Measurements from ENCODE around the gene CFAP70. TPM values are rescaled to one million over a fixed set of nuclear protein-coding genes. Genes with fewer than 3 reads are reported as not detected.

The CFAP70 gene
- total RNA-seq, 6 donors from 2014 or later = 1.2 to 54.1 (median 8.6) TPM

GRCh38 chr10:73238990-73239566, 119.6 kb downstream of the CFAP70 start:
- Histone ChIP-seq H3K4me1 (no peaks in the 10 kb centered on the region), H3K27me3 (no peaks in the 10 kb centered on the region), H3K27ac (no peak overlapping the region), H3K9me3 (no peaks in the 10 kb centered on the region), H3K4me3 (no peak overlapping the region), H3K36me3 (peaks cover 11 to 78% (median 39%) of the 10 kb centered on the region in 4 donors)
- no peak for DNase-seq
- 94% methylated on average over 5 of the region's 5 CpGs for WGBS, 2 donors
- no peak for TF ChIP-seq POLR2A (IDR thresholded peaks at IDR 0.05)
- TF ChIP-seq CTCF (IDR thresholded peaks at IDR 0.05) = no peak
- no peak for TF ChIP-seq EP300 (IDR thresholded peaks at IDR 0.05)
- no peak for TF ChIP-seq POLR2AphosphoS5 (IDR thresholded peaks at IDR 0.05)
- ATAC-seq (ENCODE audit: low FRiP score in 2 of 2) = no peak

- no peak for TF ChIP-seq EP300 (IDR thresholded peaks at IDR 0.05)
- no peak for TF ChIP-seq POLR2A (IDR thresholded peaks at IDR 0.05)
- TF ChIP-seq POLR2AphosphoS5 (IDR thresholded peaks at IDR 0.05) = no peak
- TF ChIP-seq CTCF (IDR thresholded peaks at IDR 0.05) = no peak
- Histone ChIP-seq H3K4me3 (no peak overlapping the region), H3K9me3 (no peaks in the 10 kb centered on the region), H3K27ac (no peak overlapping the region), H3K27me3 (no peaks in the 10 kb centered on the region), H3K4me1 (no peaks in the 10 kb centered on the region), H3K36me3 (peaks cover 3 to 67% (median 10%) of the 10 kb centered on the region in 4 donors)
- DNase-seq (no peak), ATAC-seq (ENCODE audit: low FRiP score in 2 of 2) (no peak)
- 89 to 93% methylated on average over 7 of the region's 7 CpGs for WGBS, 2 donors
Measured at GRCh38 chr10:73234695-73235094, 124.0 kb downstream of the CFAP70 start.

- H3K4me3 ChIP-seq = no peak overlapping the region
- no peak overlapping the region for H3K27ac ChIP-seq
- DNase-seq = no peak
- TF ChIP-seq POLR2AphosphoS5 (IDR thresholded peaks at IDR 0.05) = no peak
- TF ChIP-seq CTCF (IDR thresholded peaks at IDR 0.05) = no peak
- no peak for TF ChIP-seq POLR2A (IDR thresholded peaks at IDR 0.05)
- no peak for TF ChIP-seq EP300 (IDR thresholded peaks at IDR 0.05)
- H3K27me3 ChIP-seq = no peaks in the 10 kb centered on the region
- H3K4me1 ChIP-seq = no peaks in the 10 kb centered on the region
- WGBS, 2 donors = 92 to 98% methylated on average over 2 of the region's 2 CpGs
- H3K9me3 ChIP-seq = no peaks in the 10 kb centered on the region
- no peak for ATAC-seq (ENCODE audit: low FRiP score in 2 of 2)
- peaks cover 3 to 66% (median 8%) of the 10 kb centered on the region in 4 donors for H3K36me3 ChIP-seq
Measured at GRCh38 chr10:73233883-73234282, 124.8 kb downstream of the CFAP70 start.

- no peaks in the 10 kb centered on the region for H3K9me3 ChIP-seq
- H3K4me1 ChIP-seq = peaks cover 0 to 3% (median 0%) of the 10 kb centered on the region in 4 donors
- no peak for ATAC-seq (ENCODE audit: low FRiP score in 2 of 2)
- peaks cover 3 to 66% (median 7%) of the 10 kb centered on the region in 4 donors for H3K36me3 ChIP-seq
- no peak overlapping the region for H3K4me3 ChIP-seq
- WGBS, 2 donors = 90 to 91% methylated on average over 8 of the region's 8 CpGs
- H3K27me3 ChIP-seq = no peaks in the 10 kb centered on the region
- H3K27ac ChIP-seq = no peak overlapping the region
- no peak for TF ChIP-seq POLR2AphosphoS5 (IDR thresholded peaks at IDR 0.05)
- no peak for TF ChIP-seq EP300 (IDR thresholded peaks at IDR 0.05)
- TF ChIP-seq POLR2A (IDR thresholded peaks at IDR 0.05) = no peak
- TF ChIP-seq CTCF (IDR thresholded peaks at IDR 0.05) = no peak
- DNase-seq = no peak
Measured at GRCh38 chr10:73232887-73233286, 125.8 kb downstream of the CFAP70 start.

GRCh38 chr10:73229567-73229966, 129.1 kb downstream of the CFAP70 start:
- WGBS, 2 donors = 67 to 78% methylated on average over 6 of the region's 6 CpGs
- DNase-seq = no peak
- no peak for TF ChIP-seq CTCF (IDR thresholded peaks at IDR 0.05)
- no peak for TF ChIP-seq POLR2AphosphoS5 (IDR thresholded peaks at IDR 0.05)
- TF ChIP-seq EP300 (IDR thresholded peaks at IDR 0.05) = no peak
- TF ChIP-seq POLR2A (IDR thresholded peaks at IDR 0.05) = no peak
- no peaks in the 10 kb centered on the region for H3K27me3 ChIP-seq
- H3K4me1 ChIP-seq = peaks cover 0 to 3% (median 0%) of the 10 kb centered on the region in 4 donors
- no peak overlapping the region for H3K4me3 ChIP-seq
- H3K9me3 ChIP-seq = no peaks in the 10 kb centered on the region
- no peak overlapping the region for H3K27ac ChIP-seq
- ATAC-seq (ENCODE audit: low FRiP score in 2 of 2) = peak in 1 of 2 donors; percentile 38
- peaks cover 0 to 43% (median 2%) of the 10 kb centered on the region in 4 donors for H3K36me3 ChIP-seq
